NCI-H146 treated with DMSO at 0.1 percent for 48 hours (cell line): ENCODE measurements around the gene NAIF1.

ENCODE experiments used
- DNase-seq: peaks from one replicate; lab custom pipeline; 2025; ENCODE audit not compliant: unreplicated experiment; lab: John Stamatoyannopoulos, UW

Gene NAIF1

DNA sequence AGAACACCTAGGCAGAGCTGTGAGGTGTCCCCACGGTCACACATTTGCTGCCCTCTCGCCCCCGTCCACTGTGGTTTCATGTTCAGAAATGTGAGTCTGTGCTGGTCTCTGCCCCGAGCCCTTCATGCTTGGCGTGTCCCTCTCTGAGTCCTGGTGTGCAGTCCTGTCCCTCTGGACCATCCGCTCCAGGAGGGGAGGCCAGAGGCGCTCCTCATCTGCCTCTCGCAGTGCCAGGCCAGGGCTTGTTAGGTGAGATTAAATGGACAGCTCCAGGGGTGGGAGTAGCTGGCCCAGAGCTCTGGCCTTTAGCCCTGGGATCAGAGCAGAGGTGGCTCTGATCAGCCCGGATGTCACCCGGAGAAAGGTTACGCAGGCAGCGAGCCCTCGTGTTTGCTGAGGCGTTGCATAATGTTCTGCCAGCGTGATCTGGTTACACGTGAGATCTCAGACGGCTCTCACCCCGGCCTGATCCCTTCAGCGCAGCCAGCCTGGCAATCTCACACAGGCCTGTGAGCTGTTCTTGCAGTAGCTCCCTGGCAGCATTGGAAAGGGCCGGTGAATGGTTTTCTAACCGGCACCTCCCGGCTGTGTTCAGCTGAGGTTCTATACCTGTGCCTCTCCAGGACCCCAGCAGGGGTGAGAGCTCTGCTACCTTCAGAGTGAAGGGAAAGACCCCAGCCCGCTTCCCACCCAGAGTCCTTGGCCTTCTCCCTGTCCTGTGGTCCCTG, 35.9 kb upstream of the NAIF1 start:
- no peak for DNase-seq

GRCh38 chr9:128102196-128102595, 35.1 kb upstream of the NAIF1 start:
- no peak for DNase-seq

- no peak for DNase-seq
Observed at GRCh38 chr9:128101690-128102089, 34.6 kb upstream of the NAIF1 start.

GRCh38 chr9:128101231-128101661, 34.1 kb upstream of the NAIF1 start:
- DNase-seq, result no peak

DNA sequence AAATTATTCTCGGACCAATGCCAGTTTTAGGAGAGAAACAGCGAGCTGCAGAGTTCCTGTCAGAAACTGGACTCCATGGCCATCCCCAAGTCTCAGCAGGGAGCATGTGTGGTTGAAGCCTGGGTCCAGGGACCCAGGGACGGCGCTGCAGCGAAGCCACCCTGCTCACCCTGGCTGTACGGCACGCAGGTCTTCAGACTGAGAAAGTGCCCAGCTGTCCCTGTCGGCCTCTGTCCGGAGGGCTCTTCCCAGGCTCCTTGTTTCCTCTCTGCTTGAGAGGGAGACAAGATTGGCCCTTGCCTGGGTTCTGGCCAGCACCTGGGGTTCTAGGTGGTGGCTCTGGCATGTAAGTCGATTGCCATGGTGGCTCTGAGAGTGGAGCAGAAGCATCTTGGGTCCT, 33.5 kb upstream of the NAIF1 start:
- no peak for DNase-seq

GRCh38 chr9:128099932-128100491, 32.9 kb upstream of the NAIF1 start:
- DNase-seq, result no peak

DNA sequence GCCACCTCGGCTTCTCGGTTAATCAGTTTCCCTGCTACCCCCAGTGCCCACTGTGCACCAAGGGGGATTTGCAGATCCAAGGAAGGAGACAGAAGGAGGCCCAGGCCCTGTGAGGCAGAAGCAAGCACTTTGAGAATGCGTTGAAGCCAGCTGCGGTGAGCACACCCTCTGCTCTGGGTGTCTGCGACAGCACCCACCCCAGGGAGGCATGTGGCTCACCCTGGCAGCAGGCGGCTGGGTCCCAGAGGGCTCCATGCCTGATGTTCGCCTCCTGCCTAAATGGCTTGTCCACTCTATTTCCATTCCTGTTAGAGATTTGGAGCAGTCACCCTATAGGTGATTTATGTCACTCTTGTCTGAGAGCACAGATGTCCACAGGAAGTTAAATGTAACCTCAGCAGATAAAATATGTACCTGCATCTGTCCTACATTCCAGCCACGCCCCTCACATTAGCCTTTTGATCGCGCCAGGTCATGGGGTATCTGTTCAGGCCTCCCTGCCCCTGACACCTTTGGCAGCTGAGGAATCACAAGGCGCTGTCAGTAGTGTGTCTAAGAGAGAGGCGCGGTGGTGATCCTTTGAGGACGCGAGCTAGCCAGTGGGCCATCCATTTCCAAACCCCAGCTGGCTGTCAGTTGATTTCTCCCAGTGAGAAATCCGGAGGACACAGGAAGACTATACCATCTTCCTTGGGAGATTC, 32.3 kb upstream of the NAIF1 start:
- no peak for DNase-seq

GRCh38 chr9:128098297-128099230, 31.4 kb upstream of the NAIF1 start:
- peak; percentile 59 for DNase-seq

- DNase-seq, result no peak
Observed at GRCh38 chr9:128097543-128098296, 30.6 kb upstream of the NAIF1 start.

- DNase-seq, result no peak
Observed at GRCh38 chr9:128096616-128097536, 29.8 kb upstream of the NAIF1 start.

- DNase-seq, result no peak
Observed at GRCh38 chr9:128094950-128095544, 27.9 kb upstream of the NAIF1 start.

DNA sequence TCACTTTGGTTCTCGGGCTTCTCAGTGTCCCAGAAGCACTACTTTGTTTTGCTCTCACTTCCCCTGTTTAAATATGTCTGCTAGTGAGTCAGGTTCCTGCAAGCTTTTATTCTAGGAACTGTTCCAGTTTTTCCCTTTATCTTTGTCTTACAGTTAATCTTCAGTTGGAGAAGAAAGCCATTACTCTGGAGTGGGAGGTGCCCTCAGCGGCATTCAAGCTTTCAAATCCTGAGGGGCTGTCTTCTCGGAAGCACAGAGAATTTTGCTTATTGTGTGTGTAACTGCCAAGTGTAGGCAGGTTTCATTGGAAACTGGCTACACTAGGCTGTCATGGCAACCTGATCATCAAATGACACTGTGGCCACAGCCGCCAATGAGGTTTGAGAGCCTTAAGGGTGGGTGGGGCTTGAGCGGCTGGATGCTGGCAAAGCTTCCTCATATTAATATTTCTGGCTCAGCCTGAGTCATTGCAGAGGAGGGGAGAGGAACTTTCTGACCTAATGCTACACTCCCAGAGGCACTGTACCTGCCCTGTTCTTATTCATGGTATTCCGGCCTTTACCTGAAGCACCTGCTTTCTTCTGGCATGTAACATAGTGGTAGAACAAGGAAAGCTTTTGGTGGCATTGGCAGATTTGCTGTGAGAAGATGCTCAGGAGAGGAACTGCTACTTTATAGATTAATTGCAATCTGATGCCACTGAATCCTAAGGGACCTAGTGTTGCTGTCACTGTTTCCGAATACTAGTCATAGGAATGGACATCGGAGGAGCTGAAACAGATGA, 27.2 kb upstream of the NAIF1 start:
- peak; percentile 49 for DNase-seq

- no peak for DNase-seq
Observed at GRCh38 chr9:128093011-128093410, 25.9 kb upstream of the NAIF1 start.

- no peak for DNase-seq
Observed at GRCh38 chr9:128092199-128092977, 25.3 kb upstream of the NAIF1 start.

GRCh38 chr9:128091571-128091970, 24.5 kb upstream of the NAIF1 start:
- DNase-seq, result no peak

DNA sequence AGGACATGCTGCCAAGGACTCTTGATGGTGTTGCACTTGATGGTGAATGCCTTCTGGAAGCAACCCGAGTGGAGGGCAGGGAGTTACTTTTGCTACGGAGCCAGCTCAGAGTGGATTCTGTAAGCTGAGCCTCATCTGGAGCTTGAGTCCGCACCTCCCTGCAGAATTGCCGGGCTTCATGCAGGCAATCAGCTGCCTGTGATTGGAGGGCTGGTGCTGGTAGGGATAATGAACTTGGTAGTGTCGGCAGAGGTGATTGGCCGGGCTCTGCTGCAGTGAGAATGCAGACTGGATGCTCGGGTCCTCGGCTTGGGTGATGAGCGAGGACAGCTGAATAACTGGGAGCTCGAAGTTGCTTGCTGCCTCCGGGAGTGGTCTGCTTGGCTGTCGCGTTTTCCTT, 24.0 kb upstream of the NAIF1 start:
- DNase-seq, result no peak

DNA sequence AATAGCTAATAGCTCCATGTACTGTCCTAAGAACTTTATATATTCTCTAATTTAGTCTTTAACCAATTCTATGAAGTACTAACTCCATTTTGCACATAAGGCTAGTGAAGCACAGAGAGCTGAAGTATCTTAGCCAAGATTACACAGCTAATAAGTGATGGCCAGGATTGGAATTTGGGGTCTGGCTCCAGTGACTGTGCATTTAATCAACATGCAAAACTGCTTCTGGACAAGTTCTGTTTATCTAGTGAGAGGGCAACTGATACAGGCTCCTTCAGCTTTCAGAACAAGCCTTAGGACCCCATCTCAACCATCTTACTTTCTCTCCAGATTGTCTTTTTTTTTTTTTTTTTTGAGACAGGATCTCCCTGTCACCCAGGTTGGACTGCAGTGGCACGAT, 22.2 kb upstream of the NAIF1 start:
- DNase-seq, result no peak
